NCI-H345 (cell line): ENCODE data around the gene CCDC7.
"Not testable (repeated sequence)": the region's sequence is repeated elsewhere in the genome, so short reads cannot be mapped to it uniquely, and the experiment has no call there.

Experiments
- DNase-seq: peaks from one replicate; lab custom pipeline; 2025; lab: John Stamatoyannopoulos, UW

CCDC7 gene

DNA sequence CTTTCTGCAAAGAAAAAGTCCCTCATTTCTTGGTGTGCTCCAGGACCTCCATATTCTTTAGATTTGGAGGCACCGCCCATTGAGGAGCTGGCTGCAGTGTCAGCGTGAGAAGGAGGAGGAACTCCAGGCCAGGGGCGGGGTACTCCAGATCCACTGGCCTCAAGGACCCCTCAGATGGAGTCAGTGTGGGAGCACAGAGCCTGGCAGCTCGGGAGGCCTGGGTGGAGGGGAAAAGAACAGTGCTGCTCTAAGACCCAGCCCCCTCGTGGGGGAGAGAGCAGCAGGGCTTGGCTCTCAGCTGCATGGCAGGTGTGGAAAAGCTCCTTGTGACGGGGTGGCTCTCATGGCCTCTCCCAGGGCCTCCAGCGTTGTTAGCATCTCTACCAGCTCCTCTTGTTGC, 441.5 kb downstream of the CCDC7 start:
- no peak for DNase-seq

DNA sequence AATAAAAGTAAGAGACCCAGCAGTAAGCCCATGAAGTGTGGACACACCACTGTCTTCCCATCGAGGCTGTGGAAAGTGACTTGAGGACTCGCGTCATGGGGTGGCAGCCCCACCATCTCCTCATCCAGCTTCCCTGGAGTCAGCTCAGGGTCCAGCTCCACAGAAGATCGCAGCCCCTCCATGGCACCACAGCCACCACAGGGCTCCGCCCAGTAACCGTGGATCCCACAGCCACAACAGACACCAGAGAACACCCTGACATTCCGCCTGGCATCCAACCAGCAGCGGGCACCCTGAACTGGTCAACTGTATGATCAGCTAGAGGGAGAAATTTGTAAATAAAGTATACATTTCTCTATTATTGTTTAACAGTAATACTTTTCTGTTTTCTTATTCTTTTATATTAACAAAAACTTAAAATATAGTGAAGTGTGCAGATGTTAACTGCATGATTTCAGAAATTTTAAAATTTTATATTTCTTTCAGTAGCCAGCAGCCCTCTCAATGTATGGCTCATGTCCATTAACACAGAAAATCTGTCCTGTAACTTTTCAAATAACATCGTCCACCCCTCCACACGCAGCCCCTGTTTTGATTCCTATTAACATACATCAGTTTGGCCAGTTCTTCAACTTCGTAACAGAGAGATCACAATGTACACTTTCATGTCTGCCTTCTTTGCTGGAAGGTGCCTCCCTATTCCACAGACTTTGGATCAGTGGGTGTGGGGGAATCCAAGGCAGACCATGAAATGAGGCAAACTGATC, 442.4 kb downstream of the CCDC7 start:
- DNase-seq, result no peak

DNA sequence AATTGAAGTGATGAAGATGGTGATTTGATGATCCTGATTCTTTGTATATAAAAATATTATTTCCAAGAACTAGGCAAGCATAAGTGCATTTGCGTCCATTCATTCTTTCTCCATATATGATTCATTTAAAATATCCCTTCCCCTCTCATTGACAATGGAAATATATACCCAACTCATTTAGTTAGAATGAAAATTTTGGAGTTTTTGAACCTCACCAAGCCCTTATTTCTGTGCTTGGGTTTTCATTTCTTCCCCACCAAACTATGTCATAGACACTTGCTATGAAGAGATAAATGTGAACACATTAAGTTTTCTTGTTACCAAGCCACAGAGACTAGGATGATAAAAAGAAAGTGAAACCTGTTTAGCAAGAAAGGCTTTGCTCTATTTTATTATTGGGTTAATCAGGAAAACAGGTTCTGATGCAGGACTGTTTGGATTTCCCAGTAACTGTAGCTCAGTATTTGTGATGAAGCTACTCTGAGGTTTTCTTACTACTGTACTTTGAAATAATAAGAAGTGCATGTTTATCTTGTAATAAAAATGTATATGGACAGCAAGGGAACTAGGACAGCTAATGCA, 443.8 kb downstream of the CCDC7 start:
- no peak for DNase-seq

DNA sequence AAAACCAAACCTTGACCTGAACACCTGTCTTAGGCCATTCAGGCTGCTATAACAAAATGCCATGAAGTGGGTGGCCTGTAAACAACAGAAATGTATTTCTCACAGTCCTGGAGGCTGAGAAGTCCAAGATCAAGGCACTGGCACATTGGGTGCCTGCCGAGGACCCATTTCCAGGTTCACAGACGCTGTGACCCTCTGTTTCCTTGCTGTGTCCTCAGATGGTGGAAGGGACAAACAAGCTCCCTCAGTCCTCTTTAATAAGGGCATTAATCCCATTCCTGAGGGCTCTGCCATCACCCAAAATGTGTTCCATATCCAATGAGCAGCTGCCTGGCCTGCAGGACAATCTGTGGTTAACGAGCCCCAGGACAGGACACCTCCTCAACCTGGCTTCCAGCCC, 444.5 kb downstream of the CCDC7 start:
- DNase-seq, result no peak

- DNase-seq, result no peak
These were observed 445.3 kb downstream of the CCDC7 start for GRCh38 chr10:32891261-32891660.

DNA sequence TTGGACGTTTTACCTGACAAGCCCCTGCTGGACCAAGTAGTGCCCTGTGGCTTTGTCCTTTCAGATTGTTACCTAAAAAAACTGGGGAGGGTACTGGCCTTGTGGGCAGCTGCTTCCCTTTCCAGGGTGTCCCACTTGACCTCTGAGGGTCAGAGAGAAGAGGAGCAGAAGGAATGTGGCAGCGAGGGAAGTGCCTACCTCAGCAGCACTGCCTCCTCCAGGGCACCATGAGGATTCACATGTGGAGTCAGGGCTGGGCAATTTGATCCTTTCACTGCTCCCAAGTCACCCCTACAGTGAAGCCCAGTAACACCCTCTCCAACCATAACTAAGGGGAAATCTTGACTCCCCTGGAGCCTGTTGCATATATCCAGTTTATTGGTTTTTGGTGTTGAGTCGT, 447.5 kb downstream of the CCDC7 start:
- no peak for DNase-seq

DNA sequence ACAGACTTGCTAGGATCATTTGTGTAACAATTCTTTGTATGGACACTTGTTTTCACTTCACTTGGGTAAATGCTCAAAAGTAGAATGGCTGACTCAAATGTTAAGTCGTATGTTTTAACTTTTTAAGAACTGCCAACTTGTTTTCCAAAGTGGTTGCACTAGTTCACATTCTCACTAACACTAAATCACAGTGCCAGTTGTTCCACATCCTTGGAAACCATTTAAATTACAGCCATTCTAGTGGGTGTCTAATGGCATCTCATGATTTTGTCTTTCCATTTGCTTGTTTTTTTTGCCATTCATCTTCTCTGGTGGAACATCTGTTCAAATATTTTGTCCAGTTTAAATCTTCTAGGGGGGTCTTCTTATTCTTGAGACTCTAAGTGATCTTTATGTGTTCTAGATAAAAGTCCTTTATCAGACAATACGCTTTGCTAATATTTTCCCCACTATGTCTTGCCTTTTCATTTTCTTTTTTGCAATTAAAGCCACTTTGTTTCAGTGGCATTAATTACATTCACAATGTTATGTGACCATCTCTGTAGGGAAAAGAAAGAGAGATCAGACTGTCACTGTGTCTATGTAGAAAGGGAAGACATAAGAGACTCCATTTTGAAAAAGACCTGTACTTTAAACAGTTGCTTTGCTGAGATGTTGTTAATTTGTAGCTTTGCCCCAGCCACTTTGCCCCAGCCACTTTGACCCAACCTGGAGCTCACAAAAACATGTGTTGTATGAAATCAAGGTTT, 448.1 kb downstream of the CCDC7 start:
- DNase-seq, result no peak

DNA sequence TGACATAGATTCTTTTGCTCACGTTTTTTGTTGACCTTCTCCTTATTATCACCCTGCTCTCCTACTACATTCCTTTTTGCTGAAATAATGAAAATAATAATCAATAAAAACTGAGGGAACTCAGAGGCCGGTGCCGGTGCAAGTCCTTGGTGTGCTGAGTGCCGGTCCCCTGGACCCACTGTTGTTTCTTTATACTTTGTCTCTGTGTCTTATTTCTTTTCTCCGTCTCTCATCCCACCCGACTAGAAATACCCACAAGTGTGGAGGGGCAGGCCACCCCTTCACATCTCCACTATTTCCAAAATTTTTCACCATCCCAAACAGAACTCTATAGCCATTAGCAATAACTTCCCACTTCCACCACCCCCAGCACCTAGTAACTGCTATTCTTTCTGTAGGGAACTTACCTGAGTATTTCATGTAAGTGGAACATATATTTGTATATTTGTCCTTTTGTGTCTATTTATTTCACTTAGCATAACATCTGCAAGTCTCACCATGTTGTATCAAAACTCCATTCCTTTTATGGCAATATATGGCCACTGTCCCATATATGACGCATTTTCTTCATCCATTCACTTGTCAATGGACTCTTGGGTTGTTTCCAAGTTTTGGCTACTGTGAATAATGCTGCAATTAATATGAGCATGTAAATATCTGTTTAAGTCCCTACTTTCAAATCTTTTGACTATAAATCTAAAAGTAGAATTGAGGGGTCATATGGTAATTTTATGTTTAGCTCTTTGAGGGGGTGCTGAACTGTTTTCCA, 449.4 kb downstream of the CCDC7 start:
- not testable (repeated sequence) for DNase-seq

- DNase-seq, result no peak
These were observed 455.9 kb downstream of the CCDC7 start for GRCh38 chr10:32901815-32902214.

GRCh38 chr10:32905466-32905865, 459.5 kb downstream of the CCDC7 start:
- no peak for DNase-seq

GRCh38 chr10:32906595-32906994, 460.7 kb downstream of the CCDC7 start:
- no peak for DNase-seq

DNA sequence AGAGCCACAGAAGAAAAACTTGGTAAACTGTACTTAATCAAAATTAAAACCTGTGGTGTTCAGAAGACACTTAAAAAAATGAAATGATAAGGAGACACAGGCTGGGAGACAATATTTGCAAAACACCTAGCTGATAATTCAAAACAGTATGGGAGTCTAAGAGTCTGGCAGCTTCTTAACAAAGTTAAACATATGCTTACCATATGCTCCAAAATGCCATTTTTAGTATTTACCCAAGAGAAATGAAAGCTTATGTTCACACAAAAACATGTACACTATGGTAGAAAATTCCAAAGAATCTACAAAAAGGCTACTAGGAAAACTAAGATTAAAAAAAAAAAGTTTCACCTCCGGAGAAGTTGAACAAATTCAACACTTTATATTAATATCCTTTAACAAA, 463.5 kb downstream of the CCDC7 start:
- no peak for DNase-seq

- DNase-seq, result not testable (repeated sequence)
These were observed 464.0 kb downstream of the CCDC7 start for GRCh38 chr10:32909970-32910369.

DNA sequence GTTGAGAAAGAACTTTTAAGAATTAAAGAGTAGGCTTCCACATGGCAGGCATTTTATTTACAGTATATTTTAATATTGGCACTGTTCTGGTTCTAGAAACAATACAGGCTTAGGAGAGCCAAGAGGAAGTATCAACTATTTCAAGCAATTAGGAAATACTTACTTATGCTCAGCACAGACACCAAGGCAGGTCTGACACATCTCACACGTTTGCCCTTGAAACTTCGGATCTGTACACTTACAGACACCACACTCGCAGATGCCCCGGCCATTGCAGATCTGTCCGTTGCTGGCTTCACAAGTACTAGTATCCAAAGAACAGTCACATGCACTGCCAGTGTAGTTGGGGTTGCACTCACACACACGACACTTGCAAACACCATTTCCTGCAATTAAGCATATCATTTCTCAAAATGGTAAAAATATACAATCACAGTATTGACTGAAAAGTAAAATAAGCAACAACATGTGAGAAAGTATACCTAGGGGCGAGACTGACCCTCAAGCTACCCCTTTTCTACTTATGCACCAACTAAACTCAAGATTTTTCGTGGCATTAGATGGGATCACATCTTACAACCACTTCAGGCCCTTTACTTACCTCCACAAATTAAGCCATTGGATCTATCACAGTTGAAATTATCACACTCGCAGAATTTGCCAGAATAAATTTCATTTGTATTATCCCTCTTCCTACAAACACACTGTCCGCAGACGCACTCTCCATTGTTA, 465.5 kb downstream of the CCDC7 start:
- DNase-seq, result no peak

GRCh38 chr10:32917817-32918216, 471.9 kb downstream of the CCDC7 start:
- not testable (repeated sequence) for DNase-seq

DNA sequence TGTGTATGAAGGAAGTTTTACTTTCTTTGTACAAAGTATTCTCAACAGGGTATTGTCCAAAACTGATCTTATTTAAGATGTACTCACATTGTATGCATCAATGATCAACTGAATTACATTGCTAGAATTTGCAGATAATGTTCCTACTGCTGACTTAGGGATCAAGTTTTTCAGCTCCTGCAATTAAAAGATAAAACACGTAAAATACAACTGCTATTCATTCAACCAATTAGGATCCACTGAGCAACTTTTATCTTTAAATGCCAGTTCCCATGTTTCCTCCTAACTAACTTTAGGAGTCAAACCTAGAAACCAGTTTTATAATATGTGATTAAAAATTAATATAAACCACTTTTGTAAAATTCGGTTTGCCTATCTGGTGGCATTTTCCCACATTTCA, 476.2 kb downstream of the CCDC7 start:
- no peak for DNase-seq

- no peak for DNase-seq
These were observed 477.2 kb downstream of the CCDC7 start for GRCh38 chr10:32923134-32923533.

DNA sequence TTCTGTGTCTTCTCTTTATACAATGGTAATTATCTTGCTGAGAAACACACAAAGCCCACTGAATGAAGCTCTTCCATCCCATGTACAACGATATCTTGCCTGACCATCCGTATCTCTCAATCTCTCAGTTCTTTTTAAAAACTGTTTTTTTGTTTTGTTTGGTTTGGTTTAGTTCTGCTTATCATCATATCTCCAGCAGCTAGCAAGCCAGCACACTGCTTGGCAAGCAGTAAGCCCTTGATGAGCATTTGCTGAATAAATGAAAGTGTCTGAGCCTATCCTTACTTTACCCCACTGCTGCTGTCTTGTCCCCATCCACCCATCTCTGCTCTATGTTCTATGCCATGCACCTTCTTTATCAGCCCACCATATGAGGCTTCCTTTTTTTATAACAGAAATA, 477.9 kb downstream of the CCDC7 start:
- DNase-seq, result no peak
